Gastroesophageal sphincter (tissue), 4 donors: ENCODE results near the gene TROAP. TPM values are rescaled to one million over a fixed set of nuclear protein-coding genes. Genes with fewer than 3 reads are reported as not detected.

Experiments
- ATAC-seq: fragments of 150-250 bp; one replicate; pipeline ENCODE4 v1.9.1; 2016; ENCODE audit warnings: mild to moderate bottlenecking, moderate library complexity
- H3K27ac ChIP-seq, 4 donors: fragments of 200-600 bp; sonication (generic) in 3 of 4; 1 replicate in 3 of 4; 2 replicates in 1 of 4; pipeline ENCODE4 v1.5.1; 2016 to 2019
- H3K27me3 ChIP-seq: fragments of 200-600 bp; sonication (generic); one replicate; pipeline ENCODE4 v1.5.1; 2019
- H3K36me3 ChIP-seq, 2 donors: fragments of 200-600 bp; sonication (generic); one replicate each; pipeline ENCODE4 v1.5.1; 2019; ENCODE audit warnings: control low read depth in 1 of 2
- H3K4me1 ChIP-seq, 3 donors: fragments of 200-600 bp; sonication (generic); 1 replicate in 2 of 3; 2 replicates in 1 of 3; pipeline ENCODE4 v1.5.1; 2016 to 2019; ENCODE audit warnings: control low read depth in 2 of 3
- H3K4me3 ChIP-seq, 2 donors: fragments of 200-600 bp; sonication (generic); one replicate each; pipeline ENCODE4 v1.5.1; 2019; ENCODE audit warnings: mild to moderate bottlenecking in 1 of 2, moderate library complexity in 1 of 2
- H3K9me3 ChIP-seq, 3 donors: fragments of 200-600 bp; sonication (generic); one replicate each; pipeline ENCODE4 v1.5.1; 2017 to 2019; ENCODE audit warnings: control low read depth in 2 of 3
- EP300 ChIP-seq: sonication (generic); formaldehyde crosslinking; IDR thresholded peaks from one replicate; pipeline ENCODE4 v1.6.1; 2017; ENCODE audit warnings: antibody characterized with exemption, mild to moderate bottlenecking
- POLR2A ChIP-seq, 2 donors: fragments of 450-650 bp; IDR thresholded peaks; one replicate each; pipeline ENCODE4 v1.6.1; 2017; ENCODE audit warnings: antibody characterized with exemption in 2 of 2, mild to moderate bottlenecking in 2 of 2, moderate library complexity in 1 of 2
- POLR2AphosphoS5 ChIP-seq: sonication (generic); formaldehyde crosslinking; IDR thresholded peaks from one replicate; pipeline ENCODE4 v1.6.1; 2017; ENCODE audit warnings: antibody characterized with exemption
- WGBS, 2 donors: methylation state at CpG; one replicate each; pipeline ENCODE4 v1.1.5; 2018; ENCODE audit warnings: low coverage in 1 of 2; 5-methylcytosine and 5-hydroxymethylcytosine counted together
- total RNA-seq, 4 donors: library from RNA; depleted of rRNA; stranded (reverse); fragments of >200 nt; gene quantifications; one replicate each; pipeline ENCODE4 v1.1.0, GENCODE V29; 2016
- TF ChIP-seq, protein P1 (sequence below), 4 experiments: fragments of 200-600 bp in 2 of 4; fragments of 450-650 bp in 2 of 4; sonication (generic) in 1 of 4; IDR thresholded peaks; one replicate each; pipeline ENCODE4 v1.5.1; 2017 to 2019; ENCODE audit warnings: antibody characterized with exemption in 4 of 4, mild to moderate bottlenecking in 2 of 4, moderate library complexity in 2 of 4

Gene TROAP
- total RNA-seq, 4 donors from 2014 or later, result 0.22 TPM; not detected in 3

DNA sequence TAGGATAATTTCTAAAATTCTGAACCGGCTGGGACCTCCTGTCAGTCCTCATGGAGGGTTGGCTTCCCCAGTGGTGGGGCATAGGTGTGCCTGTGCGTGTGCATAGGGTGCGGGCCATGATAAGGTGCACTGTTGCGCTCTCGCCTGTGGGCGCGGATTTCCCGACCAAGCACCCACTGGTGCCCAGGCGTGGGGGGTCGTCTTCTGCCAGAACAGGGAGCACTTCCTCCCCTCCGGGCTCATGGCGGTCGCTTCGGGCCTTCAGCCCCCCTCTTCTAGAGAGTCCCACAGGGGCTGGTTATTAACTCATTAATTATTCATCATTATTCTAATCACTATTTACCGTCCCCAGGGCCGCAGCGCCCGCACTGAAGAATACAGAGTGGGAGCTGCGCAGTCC, 11.2 kb downstream of the TROAP start:
- no peak for TF ChIP-seq EP300
- TF ChIP-seq, protein P1, sequence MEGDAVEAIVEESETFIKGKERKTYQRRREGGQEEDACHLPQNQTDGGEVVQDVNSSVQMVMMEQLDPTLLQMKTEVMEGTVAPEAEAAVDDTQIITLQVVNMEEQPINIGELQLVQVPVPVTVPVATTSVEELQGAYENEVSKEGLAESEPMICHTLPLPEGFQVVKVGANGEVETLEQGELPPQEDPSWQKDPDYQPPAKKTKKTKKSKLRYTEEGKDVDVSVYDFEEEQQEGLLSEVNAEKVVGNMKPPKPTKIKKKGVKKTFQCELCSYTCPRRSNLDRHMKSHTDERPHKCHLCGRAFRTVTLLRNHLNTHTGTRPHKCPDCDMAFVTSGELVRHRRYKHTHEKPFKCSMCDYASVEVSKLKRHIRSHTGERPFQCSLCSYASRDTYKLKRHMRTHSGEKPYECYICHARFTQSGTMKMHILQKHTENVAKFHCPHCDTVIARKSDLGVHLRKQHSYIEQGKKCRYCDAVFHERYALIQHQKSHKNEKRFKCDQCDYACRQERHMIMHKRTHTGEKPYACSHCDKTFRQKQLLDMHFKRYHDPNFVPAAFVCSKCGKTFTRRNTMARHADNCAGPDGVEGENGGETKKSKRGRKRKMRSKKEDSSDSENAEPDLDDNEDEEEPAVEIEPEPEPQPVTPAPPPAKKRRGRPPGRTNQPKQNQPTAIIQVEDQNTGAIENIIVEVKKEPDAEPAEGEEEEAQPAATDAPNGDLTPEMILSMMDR (IDR thresholded peaks at IDR 0.05), result no peak
- no peak for TF ChIP-seq POLR2A (IDR thresholded peaks at IDR 0.05)
- TF ChIP-seq POLR2AphosphoS5, result no peak
- Histone ChIP-seq H3K36me3 (no peaks in the 10 kb centered on the region), H3K9me3 (no peaks in the 10 kb centered on the region), H3K4me1 (peaks cover 0 to 32% (median 3%) of the 10 kb centered on the region in 3 donors), H3K27me3 (peaks cover 98% of the 10 kb centered on the region), H3K4me3 (no peak overlapping the region), H3K27ac (no peak overlapping the region)
- 46 to 65% methylated on average over 13 to 17 of the region's 19 CpGs for WGBS, 2 donors
- ATAC-seq, result no peak

DNA sequence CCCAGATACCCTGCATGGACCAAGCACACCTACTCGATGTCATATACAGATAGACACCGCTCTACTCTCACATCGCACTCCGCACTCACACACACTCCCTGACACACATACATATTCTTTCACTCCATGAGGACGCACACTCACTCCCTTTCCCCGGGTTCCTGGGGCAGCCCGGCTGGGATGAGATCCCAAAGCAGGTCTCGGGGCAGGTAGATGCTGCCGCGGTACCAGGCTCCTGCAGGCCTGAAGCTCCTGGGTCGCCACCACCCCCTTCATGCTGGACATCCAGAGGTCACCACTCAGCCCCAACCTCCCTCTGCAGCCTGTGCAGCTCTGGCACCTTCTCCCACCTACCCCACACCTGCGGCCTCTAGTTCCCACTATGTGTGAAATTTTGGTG, 11.6 kb downstream of the TROAP start:
- no peak for TF ChIP-seq EP300
- TF ChIP-seq, protein P1 (IDR thresholded peaks at IDR 0.05), result no peak
- no peak for TF ChIP-seq POLR2AphosphoS5
- no peak for TF ChIP-seq POLR2A (IDR thresholded peaks at IDR 0.05)
- ATAC-seq, result no peak
- 32 to 46% methylated on average over 4 to 6 of the region's 12 CpGs for WGBS, 2 donors
- Histone ChIP-seq H3K4me3 (no peak overlapping the region), H3K27me3 (peaks cover 100% of the 10 kb centered on the region), H3K9me3 (no peaks in the 10 kb centered on the region), H3K4me1 (peaks cover 0 to 32% (median 3%) of the 10 kb centered on the region in 3 donors), H3K36me3 (no peaks in the 10 kb centered on the region), H3K27ac (no peak overlapping the region)

DNA sequence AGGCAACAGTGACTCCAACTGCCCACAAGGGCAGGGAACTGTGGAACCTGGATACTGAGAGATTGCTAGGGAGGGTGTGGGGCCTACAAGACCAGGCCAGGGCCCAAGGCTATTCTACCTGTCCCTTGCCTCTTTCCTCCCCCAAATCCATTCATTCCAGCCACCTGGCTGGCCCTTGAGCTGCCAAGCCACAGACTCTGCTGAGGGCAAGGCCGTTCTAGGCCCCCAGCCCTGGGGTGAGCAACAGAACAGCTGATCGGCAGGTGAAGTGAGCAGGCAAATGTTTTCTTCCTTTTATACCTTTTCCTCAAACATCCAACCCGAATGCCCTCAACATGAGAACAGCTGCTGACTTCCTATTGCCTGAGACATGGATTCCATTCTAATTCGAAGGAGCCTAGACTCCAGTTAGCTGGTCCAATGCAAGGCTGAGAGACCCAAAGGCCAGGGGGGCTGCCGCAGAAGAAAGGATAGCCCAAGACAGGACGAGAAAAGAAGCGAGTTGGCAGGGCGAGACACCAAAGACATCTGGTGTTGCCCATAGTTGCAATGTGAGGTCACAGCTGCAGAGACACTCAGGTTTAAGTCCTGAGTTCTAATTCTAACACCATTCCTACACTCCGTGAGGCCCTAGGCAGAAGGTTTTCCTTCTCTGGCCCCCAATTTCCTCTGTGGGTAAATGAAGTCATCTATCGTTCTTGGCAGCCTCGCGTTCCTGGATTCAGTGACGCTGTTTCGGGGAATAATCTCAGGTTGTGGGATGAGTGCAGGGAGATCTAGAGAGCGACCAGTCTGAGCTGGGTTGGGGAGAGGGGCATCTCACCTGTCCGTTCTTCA, 12.3 kb downstream of the TROAP start:
- H3K36me3 ChIP-seq, result no peaks in the 10 kb centered on the region
- H3K27ac ChIP-seq, result no peak overlapping the region
- no peak for ATAC-seq
- H3K4me3 ChIP-seq, result no peak overlapping the region
- H3K9me3 ChIP-seq, result no peaks in the 10 kb centered on the region
- 60 to 84% methylated on average over 5 to 7 of the region's 16 CpGs for WGBS, 2 donors
- H3K27me3 ChIP-seq, result peaks cover 98% of the 10 kb centered on the region
- TF ChIP-seq POLR2A (IDR thresholded peaks at IDR 0.05) (no peak), EP300 (no peak), POLR2AphosphoS5 (no peak)
- TF ChIP-seq, protein P1 (IDR thresholded peaks at IDR 0.05), result no peak
- H3K4me1 ChIP-seq, result peaks cover 0 to 32% (median 3%) of the 10 kb centered on the region in 3 donors

DNA sequence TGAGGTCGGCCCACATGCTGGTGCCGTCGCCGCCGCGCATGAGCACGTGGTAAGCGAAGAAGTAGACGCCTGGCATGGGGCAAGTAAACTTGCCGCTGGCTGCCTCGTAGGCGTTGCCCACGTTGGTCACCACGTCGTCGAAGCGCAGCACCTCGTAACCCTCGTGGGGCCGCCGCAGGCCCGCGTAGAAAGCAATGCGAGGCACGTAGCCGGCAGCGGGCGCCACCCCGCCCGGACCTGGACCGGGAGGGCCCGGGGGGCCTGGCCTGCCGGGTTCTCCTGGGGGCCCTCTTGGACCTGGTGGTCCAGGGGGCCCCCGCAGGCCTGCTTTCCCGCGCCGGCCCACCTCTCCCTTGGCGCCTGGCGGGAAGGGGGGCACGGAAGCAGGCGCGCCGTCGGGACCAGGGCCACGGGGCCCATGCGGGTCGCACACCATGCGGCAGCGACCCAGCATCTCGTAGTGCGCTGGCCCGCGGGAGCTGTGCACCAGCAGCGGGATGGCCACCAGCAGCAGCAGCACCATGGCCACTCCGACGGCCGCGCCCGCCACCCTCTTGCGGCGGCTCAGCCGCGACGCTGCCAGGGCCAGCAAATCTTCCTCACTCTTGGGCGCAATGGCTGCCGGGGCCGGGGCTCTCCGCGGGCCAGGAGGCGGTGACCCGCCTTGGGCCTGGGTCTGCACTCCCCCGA, 13.0 kb downstream of the TROAP start:
- no peak for TF ChIP-seq POLR2AphosphoS5
- no peak for TF ChIP-seq POLR2A (IDR thresholded peaks at IDR 0.05)
- TF ChIP-seq, protein P1 (IDR thresholded peaks at IDR 0.05), result no peak
- no peak for TF ChIP-seq EP300
- no peaks in the 10 kb centered on the region for H3K9me3 ChIP-seq
- H3K4me1 ChIP-seq, result peaks cover 0 to 32% (median 3%) of the 10 kb centered on the region in 3 donors
- no peak overlapping the region for H3K27ac ChIP-seq
- no peak for ATAC-seq
- H3K36me3 ChIP-seq, result no peaks in the 10 kb centered on the region
- peaks cover 90% of the 10 kb centered on the region for H3K27me3 ChIP-seq
- H3K4me3 ChIP-seq, result no peak overlapping the region
- WGBS, 2 donors, result 19% methylated on average over 7 of the region's 72 CpGs; no CpG with 5 or more reads in 1 of the 2 donors
